GM18951 (cell line): Measurements from ENCODE around the gene NXPE3.

ENCODE experiments used
- POLR2A ChIP-seq: IDR thresholded peaks from 4 replicates; pipeline ENCODE4 v1.6.1; 2011; ENCODE audit warnings: mild to moderate bottlenecking; ENCODE audit not compliant: insufficient read length, insufficient read depth; ENCODE audit errors: extremely low read depth
- in situ Hi-C: fragments of 300-500 bp; cut with MboI; formaldehyde crosslinking; loops from one replicate; pipeline ENCODE4 v1.12.0; 2022; ENCODE audit warnings: low sequenced_read_pairs, mixed read lengths, inconsistent platforms; ENCODE audit not compliant: unreplicated experiment

The NXPE3 gene

DNA sequence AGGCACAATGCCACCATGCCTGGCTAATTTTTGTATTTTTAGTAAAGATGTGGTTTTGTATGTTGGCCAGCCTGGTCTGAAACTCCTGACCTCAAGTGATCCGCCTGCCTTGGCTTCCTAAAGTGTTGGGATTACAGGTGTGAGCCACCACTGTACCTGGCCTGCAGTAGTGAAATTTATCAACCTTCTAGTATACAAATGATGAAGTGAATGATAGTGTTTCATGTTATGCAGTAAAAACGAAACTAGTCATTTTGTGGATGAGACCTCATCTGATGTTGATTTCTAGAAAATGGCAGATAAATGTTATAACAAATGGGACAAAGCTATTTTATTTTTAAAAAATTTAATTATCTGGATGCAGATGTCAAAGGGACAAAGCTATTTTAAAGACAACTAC is 32.9 kb downstream of the NXPE3 start:
- in situ Hi-C loops: no loop called here
- no peak for TF ChIP-seq POLR2A

DNA sequence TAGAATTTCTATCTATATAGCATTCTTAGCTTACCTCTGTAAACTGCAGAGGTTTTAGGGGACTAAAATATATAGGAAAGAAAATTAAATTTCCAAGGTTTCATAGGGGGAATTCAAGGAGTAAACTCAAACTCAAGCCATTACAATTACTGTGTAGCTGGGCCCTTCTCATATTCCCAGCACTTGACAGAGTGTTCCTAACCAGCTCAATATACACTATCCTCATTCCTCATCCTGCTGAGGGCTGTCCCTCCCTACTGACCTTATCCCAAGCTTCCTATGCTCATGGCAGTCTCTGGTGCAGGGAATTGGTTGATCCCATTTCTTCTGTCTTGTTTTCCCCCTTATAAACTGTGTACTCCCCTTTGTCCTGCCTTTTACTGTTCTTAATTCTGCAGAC is 33.9 kb downstream of the NXPE3 start:
- in situ Hi-C loops: no loop called here
- no peak for TF ChIP-seq POLR2A

DNA sequence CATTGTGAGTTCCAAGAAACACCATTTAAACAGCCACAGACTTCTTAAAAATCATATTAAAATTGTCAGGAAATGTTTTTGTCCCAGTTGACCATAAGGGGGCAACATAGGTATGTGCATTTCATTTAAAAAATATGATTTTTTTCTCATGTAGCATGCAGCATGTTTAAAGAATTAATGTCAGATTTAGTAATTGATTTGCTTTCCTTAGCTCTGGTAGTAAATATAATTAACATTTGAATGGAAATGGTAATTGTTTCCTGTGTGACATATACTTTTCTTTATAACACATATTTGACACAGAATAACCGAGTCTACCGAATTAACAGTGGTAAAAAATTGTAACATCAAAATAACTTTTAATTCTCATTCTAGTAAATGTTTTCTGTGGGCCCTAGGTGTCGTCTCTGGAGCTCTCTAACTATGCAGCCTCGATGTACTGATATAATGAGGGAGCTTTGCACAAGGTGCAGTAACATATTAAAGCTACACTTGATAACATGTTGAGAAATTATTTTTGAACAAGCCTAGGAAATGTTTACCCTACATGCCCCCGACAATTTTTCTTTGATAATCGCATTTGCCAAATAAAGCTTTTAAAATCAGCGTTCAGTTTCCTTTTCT is 34.9 kb downstream of the NXPE3 start:
- no peak for TF ChIP-seq POLR2A
- in situ Hi-C loops: no loop called here

DNA sequence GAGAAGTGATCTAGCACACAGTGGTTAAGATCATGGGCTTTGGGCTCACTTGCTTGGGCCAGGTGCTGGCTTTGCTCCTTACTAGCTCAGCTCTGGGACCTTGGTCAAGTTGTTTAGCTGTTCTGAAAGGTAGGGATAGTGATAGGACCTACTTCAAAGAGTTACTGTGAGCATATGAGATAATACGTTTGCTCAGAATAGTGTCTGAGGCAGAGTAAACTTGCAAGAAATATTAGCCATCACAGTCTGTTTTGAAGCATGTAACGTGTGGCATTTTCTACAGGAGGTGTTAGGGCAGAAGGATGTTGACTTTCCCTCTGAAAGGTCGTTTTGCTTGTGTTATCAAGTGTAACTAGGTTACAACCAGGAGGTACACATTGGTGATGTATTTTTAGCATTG is 35.8 kb downstream of the NXPE3 start:
- TF ChIP-seq POLR2A: no peak
- in situ Hi-C loops: no loop called here

DNA sequence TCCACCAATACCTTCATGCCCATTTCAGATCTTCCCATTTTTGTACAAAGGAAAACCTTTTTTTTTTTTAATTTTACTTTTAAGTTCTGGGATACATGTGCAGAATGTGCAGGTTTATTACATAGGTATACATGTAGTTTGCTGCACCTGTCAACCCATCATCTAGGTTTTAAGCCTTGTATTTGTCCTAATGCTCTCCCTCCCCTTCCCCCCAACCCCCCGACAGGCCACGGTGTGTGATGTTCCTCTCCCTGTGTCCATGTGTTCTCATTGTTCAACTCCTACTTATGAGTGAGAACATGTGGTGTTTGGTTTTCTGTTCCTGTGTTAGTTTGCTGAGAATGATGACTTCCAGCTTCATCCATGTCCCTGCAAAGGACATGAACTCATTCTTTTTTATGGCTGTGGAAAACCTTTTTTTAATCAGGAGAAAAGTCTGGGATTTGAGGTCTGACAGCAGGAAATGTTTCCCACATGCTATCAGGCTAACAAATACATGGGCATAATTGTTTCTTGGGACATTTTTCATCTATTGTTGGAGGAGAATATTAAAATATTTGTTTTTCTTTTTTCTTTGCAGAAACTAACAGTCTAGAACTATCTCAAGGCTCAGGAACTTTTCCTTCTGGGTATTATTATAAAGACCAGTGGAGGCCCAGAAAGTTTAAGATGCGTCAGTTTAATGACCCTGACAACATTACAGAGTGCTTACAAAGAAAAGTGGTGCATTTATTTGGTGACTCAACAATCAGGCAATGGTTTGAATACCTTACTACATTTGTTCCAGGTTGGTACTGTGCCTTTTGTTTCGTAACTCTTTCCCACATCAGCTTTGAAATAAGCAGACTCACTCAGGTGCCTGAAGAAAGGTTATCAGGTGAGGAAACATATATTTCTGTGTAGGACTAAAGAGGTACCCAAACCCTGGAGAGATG is 37.5 kb downstream of the NXPE3 start:
- no peak for TF ChIP-seq POLR2A
- in situ Hi-C loops: no loop called here

DNA sequence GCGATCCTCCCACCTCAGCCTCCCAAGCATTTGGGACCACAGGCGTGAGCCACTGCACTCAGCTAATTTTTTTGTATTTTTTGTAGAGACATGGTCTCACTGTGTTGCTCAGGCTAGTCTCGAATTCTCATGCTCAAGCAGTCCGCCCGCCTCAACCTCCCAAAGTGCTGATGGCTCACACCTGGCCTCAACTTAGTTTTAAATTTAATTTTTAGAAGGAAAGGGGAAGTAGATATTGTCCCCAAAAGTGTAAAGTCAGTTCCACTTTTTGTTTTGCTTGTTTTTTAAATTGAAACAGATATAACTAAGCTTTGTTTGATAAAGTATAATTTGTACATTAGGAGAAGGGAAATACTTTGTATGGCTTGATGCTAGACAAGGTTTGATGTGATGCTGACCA is 39.0 kb downstream of the NXPE3 start:
- in situ Hi-C loops: no loop called here
- TF ChIP-seq POLR2A: no peak

DNA sequence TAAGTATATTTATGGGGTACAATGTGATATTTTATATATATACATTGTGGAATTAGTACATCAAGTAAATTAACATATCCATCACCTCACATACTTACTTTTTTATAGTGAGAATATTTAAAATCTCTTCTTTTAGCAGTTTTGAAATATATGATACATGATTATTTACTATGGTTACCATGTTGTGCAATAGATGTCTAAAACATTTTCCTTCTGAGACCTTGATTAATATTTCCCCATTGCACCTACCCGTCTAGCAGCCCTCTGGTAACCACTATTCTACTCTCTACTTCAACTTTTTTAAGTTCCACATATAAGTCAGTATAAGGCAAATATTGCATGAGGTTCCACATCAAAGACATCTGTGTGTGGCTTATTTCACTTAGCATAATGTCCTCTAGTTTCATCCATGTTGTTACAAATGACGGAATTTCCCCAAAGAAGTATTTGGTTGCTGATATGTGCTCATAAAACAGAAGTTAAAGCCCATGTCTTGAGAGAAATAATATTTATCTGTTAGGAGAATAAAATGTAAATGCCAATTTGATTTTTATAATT is 40.7 kb downstream of the NXPE3 start:
- no peak for TF ChIP-seq POLR2A
- in situ Hi-C loops: no loop called here

DNA sequence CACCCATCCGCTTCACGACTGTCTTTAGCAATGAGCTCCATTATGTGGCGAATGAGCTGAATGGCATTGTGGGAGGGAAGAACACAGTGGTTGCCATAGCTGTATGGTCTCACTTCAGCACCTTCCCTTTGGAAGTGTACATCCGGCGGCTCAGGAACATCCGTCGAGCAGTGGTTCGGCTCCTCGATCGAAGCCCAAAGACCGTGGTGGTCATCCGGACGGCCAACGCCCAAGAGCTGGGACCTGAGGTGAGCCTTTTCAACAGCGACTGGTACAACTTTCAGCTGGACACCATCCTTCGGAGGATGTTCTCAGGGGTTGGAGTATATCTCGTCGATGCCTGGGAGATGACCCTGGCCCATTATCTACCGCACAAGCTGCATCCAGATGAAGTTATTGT is 42.5 kb downstream of the NXPE3 start:
- in situ Hi-C loops: no loop called here
- no peak for TF ChIP-seq POLR2A

DNA sequence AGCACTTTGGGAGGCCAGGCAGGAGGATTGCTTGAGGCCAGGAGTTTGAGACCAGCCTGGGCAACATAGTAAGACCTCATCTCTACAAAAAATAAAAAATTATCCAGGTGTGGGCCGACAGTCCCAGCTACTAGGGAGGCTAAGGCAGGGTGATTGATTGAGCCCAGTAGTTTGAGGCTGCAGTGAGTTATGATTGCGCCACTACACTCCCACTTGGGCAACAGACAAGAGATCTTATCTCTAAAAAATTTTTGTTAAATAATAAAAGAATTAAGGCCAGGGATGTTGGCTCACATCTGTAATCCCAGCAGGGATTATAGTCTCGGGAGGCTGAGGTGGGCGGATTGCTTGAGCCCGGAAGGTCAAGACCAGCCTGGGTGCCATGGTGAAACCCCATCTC is 44.5 kb downstream of the NXPE3 start:
- in situ Hi-C loops: no loop called here

DNA sequence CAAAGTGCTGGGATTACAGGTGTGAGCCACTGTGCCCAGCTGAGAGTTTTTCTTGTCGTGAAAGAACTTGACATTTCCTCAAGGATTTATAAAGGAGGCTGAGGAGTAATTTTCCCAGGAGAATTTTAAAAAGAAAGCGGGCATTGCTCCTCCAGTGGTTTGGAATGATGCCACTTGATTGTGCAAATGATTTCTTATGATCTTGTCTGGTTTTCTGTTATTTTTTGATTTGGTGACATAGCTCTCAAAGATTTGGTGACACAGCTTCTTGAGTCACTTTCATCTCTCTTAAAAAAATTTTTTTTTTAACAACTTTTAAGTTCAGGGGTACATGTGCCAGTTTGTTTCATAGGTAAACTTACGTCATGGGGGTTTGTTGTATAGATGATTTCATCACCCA is 45.7 kb downstream of the NXPE3 start:
- in situ Hi-C loops: no loop called here
- no peak for TF ChIP-seq POLR2A

More for the DNA sequence above, 44.5 kb downstream of the NXPE3 start:
- no peak for TF ChIP-seq POLR2A

DNA sequence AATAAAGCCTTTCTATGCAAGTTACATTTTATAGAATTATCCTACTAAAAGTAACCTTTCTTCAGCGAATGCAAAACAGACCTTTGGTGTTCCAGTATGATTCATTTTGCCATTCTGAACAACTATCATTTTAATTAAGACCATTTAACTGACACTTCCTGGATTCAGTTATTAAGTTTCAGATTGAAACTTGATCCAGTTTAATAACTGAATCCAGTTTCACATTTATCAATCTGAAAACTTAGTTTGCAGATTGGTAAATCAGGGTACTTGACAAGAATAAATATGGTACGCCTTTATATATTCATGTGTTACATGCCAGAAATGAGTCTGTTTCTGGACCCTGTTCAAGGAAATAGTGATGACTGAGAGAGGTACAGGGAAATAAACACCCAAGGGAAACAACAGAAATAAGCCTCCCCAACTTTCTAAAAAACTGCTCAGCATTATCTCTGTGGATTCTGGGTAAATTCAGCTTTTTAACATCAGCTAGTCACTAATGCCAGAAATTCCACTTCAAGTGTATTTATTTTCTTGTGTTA is 47.0 kb downstream of the NXPE3 start:
- in situ Hi-C loops: no loop called here
- TF ChIP-seq POLR2A: no peak

DNA sequence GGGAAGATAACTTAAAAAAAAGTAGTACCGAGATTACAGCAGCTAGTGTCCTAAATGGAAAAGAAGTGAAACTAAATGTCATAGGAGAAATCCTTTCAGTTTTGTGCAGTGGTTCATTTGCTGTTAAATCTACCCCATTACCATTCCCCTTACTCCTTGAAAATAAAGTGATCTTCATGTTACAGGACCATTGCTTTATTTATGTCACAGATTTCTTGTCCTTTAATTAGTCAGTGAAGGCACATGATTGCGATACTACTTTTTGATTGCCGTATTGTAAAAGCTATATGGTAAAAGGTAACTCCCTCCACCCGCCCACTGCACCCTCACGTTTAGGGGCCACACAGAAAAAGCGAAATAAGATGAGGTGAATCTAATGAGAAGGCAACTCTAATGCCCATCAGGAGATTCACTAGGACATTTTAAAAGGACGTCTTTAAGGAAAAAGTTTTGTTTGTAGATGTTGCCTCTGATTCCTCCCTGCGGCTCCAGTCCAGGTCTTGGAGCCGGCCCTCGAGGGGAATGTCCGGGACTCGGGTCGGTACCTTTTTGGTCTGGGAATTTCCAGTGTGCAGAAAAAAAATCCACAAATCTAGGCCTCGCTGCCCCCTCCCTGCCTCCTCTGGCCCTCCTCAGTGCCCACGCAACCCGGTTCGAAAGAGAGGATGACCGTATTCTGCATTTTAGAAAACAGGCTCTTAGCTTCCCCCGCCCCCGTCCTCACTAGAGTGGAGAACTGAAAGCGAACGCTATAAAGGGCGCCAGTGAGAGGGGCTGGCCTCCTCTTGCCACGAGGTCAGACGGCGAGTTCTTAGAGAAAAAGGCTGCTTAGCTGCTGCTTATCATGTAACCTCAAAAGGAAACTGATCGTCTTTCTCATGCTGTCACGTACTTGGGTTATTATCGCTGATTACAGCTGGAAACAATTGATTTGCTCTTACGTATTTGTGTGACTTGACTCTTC is 48.5 kb downstream of the NXPE3 start:
- in situ Hi-C loops: no loop called here
- TF ChIP-seq POLR2A: peak; percentile 76
